Aortic smooth muscle cell (primary cell): ENCODE results near the gene SETBP1. TPM values are rescaled to one million over a fixed set of nuclear protein-coding genes. Genes with fewer than 3 reads are reported as not detected.

Source experiments
- total RNA-seq: library from RNA; depleted of rRNA; stranded (reverse); fragments of >200 nt; gene quantifications from 2 replicates; pipeline ENCODE4 v1.2.3, GENCODE V29; 2014

The SETBP1 gene
- 2.6 and 3.7 TPM in 2 replicates for total RNA-seq

GRCh38 chr18:44680273-44681075, at the start of gene SETBP1:
Gene SETBP1 (plus strand): TSS chr18:44680888. CDS start chr18:44701347, 20,459 bp downstream.

